BJ (cell line): ENCODE measurements around the gene DHRS3. TPM values are rescaled to one million over a fixed set of nuclear protein-coding genes. Genes with fewer than 3 reads are reported as not detected.

Experiments used
- CTCF ChIA-PET: fragments of 350-600 bp; formaldehyde crosslinking; extraction: SDS; loops from one replicate; lab custom pipeline; 2021; ENCODE audit warnings: antibody characterized with exemption, inconsistent platforms; lab: Yijun Ruan, JAX
- POLR2A ChIA-PET: fragments of 300-600 bp; sonication (Branson Sonifier 250); formaldehyde crosslinking; extraction: SDS; loops from one replicate; lab custom pipeline; 2021; ENCODE audit warnings: antibody characterized with exemption; lab: Charles Lee
- DNase-seq: peaks from one replicate; pipeline ENCODE4 v3.0.0-alpha.2; 2011; ENCODE audit warnings: low read depth
- H3K27me3 ChIP-seq: 2 replicates; pipeline ENCODE4 v1.6.0; 2011; ENCODE audit warnings: low read length; ENCODE audit not compliant: control insufficient read depth, insufficient read depth
- H3K36me3 ChIP-seq: 2 replicates; pipeline ENCODE4 v1.5.1; 2011; ENCODE audit warnings: low read length; ENCODE audit not compliant: control insufficient read depth, insufficient read depth
- H3K4me3 ChIP-seq: 2 replicates; pipeline ENCODE4 v1.5.1; 2011; ENCODE audit warnings: low read depth, mild to moderate bottlenecking, control low read depth, low read length
- polyA plus RNA-seq: library from polyadenylated mRNA; depleted of rRNA; stranded (reverse); fragments of >200 nt; gene quantifications from 2 replicates; pipeline ENCODE4 v1.2.3, GENCODE V29; 2011
- TF ChIP-seq, protein P1 (sequence below): IDR thresholded peaks from 2 replicates; pipeline ENCODE4 v1.5.1; 2011; ENCODE audit warnings: low read depth, mild to moderate bottlenecking, control low read depth, inconsistent platforms, low read length, moderate library complexity; ENCODE audit not compliant: insufficient read depth

DHRS3 gene
- polyA plus RNA-seq, 1 experiment: 224 TPM

- Histone ChIP-seq H3K4me3 (no peak overlapping the region), H3K36me3 (peaks cover 24% of the 10 kb centered on the region), H3K27me3 (no peaks in the 10 kb centered on the region)
- TF ChIP-seq, protein P1, sequence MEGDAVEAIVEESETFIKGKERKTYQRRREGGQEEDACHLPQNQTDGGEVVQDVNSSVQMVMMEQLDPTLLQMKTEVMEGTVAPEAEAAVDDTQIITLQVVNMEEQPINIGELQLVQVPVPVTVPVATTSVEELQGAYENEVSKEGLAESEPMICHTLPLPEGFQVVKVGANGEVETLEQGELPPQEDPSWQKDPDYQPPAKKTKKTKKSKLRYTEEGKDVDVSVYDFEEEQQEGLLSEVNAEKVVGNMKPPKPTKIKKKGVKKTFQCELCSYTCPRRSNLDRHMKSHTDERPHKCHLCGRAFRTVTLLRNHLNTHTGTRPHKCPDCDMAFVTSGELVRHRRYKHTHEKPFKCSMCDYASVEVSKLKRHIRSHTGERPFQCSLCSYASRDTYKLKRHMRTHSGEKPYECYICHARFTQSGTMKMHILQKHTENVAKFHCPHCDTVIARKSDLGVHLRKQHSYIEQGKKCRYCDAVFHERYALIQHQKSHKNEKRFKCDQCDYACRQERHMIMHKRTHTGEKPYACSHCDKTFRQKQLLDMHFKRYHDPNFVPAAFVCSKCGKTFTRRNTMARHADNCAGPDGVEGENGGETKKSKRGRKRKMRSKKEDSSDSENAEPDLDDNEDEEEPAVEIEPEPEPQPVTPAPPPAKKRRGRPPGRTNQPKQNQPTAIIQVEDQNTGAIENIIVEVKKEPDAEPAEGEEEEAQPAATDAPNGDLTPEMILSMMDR: no peak
- no peak for DNase-seq
- POLR2A ChIA-PET: no interaction called here
- CTCF ChIA-PET: no interaction called here
Observed at GRCh38 chr1:12608311-12608957, 9.6 kb downstream of the DHRS3 start.

GRCh38 chr1:12607263-12607662 is 10.7 kb downstream of the DHRS3 start:
- TF ChIP-seq, protein P1: no peak
- CTCF ChIA-PET: interaction anchor here (0.7 kb wide), 1 partner anchor 9 kb away, joined by 3 read pairs; no protein-coding TSS in a partner anchor
- no peak for DNase-seq
- H3K36me3 ChIP-seq: peaks cover 26% of the 10 kb centered on the region
- no peaks in the 10 kb centered on the region for H3K27me3 ChIP-seq
- no peak overlapping the region for H3K4me3 ChIP-seq
- POLR2A ChIA-PET: no interaction called here

DNA sequence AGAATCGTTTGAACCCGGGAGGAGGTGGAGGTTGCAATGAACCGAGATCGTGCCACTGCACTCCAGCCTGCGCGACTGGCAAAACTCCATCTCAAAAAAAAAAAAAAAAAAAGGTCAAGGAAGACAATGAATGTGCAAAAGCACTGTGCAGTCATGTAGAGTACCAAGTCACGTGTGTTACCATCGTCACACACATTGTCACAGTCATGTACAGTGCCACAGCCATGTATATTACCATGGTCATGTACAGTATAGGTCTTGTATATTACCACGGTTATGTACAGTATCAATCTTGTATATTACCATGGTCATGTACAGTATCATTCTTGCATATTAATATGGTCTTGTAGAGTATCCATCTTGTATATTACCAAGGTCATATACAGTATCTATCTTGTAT is 13.0 kb downstream of the DHRS3 start:
- POLR2A ChIA-PET: interaction anchor here (1.0 kb wide), 2 partner anchors 13 to 316 kb away, joined by 3 to 53 read pairs; partner anchors contain the start of gene DHRS3
- no peak for DNase-seq
- Histone ChIP-seq H3K4me3 (no peak overlapping the region), H3K36me3 (peaks cover 25% of the 10 kb centered on the region), H3K27me3 (no peaks in the 10 kb centered on the region)
- CTCF ChIA-PET: interaction anchor here (1.3 kb wide), 1 partner anchor 10 kb away, joined by 3 read pairs; no protein-coding TSS in a partner anchor
- TF ChIP-seq, protein P1: no peak

DNA sequence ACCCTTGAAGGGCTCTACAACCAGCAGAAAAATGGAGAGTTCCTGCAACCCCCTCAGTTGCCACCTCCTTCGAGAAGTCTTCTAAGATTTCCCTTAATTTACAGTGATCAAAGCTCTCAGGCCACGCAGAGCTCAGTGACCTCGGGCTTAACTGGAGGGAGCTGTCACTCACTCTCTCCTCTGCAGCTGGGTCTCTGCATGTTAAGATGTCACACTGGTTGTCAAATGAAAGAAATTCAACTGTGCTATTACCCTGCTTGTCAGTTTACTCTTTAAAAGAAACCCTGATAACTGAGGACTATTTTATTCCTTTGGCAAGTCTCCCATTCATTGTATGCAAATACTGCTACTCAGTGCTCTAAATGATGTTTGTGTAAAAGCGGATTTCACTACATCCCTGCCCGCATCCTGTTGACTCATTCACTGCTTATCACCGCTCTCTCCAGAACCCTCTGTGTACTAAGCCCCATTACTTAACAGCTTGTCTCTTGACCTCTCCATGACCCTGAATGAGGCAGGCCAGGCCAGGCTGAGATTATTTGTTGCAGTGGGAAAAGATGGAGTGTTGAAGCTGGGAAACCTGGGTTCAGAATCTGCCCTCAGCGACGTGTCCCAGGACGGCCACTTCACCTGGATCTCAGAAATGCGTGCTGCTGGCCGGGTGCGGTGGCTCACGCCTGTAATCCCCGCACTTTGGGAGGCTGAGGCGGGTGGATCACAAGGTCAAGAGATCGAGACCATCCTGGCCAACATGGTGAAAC is 13.7 kb downstream of the DHRS3 start:
- no peaks in the 10 kb centered on the region for H3K27me3 ChIP-seq
- H3K4me3 ChIP-seq: no peak overlapping the region
- DNase-seq: peak; percentile 86
- TF ChIP-seq, protein P1: no peak
- ChIA-PET CTCF (interaction anchor here (0.9 to 1.3 kb wide), 2 partner anchors 10 to 13 kb away, joined by 3 read pairs; no protein-coding TSS in a partner anchor), POLR2A (interaction anchor here (1.0 kb wide), 2 partner anchors 14 to 316 kb away, joined by 3 to 53 read pairs; partner anchors contain the start of gene DHRS3)
- H3K36me3 ChIP-seq: peaks cover 26% of the 10 kb centered on the region

- peaks cover 20% of the 10 kb centered on the region for H3K36me3 ChIP-seq
- POLR2A ChIA-PET: no interaction called here
- H3K4me3 ChIP-seq: no peak overlapping the region
- CTCF ChIA-PET: no interaction called here
- no peak for DNase-seq
- H3K27me3 ChIP-seq: no peaks in the 10 kb centered on the region
- TF ChIP-seq, protein P1: no peak
Observed at GRCh38 chr1:12603224-12603623, 14.8 kb downstream of the DHRS3 start.
